GM20431 (cell line): ENCODE results near the gene WNK2.

Experiments
- in situ Hi-C: fragments of 300-500 bp; cut with MseI, MboI; formaldehyde crosslinking; loops from one replicate; pipeline ENCODE4 v1.15.0; 2020; ENCODE audit warnings: low sequenced_read_pairs; ENCODE audit not compliant: unreplicated experiment

WNK2 gene

GRCh38 chr9:93287189-93287552 lies 103.2 kb downstream of the WNK2 start:
- in situ Hi-C loops = no loop called here

- in situ Hi-C loops = no loop called here
Observed at GRCh38 chr9:93287593-93287992, 103.7 kb downstream of the WNK2 start.

- in situ Hi-C loops = no loop called here
Observed at GRCh38 chr9:93288341-93288740, 104.4 kb downstream of the WNK2 start.

- in situ Hi-C loops = no loop called here
Observed at GRCh38 chr9:93288891-93289883, 105.2 kb downstream of the WNK2 start.

- in situ Hi-C loops = no loop called here
Observed at GRCh38 chr9:93290495-93291434, 106.8 kb downstream of the WNK2 start.

GRCh38 chr9:93291536-93292287 lies 107.8 kb downstream of the WNK2 start:
- in situ Hi-C loops = no loop called here

- in situ Hi-C loops = no loop called here
Observed at GRCh38 chr9:93292288-93292615, 108.3 kb downstream of the WNK2 start.

- in situ Hi-C loops = no loop called here
Observed at GRCh38 chr9:93292664-93293328, 108.9 kb downstream of the WNK2 start.

- in situ Hi-C loops = no loop called here
Observed at GRCh38 chr9:93294011-93294410, 110.1 kb downstream of the WNK2 start.

- in situ Hi-C loops = no loop called here
Observed at GRCh38 chr9:93295031-93295430, 111.1 kb downstream of the WNK2 start.

- in situ Hi-C loops = no loop called here
Observed at GRCh38 chr9:93295456-93296076, 111.6 kb downstream of the WNK2 start.

- in situ Hi-C loops = no loop called here
Observed at GRCh38 chr9:93296889-93297480, 113.0 kb downstream of the WNK2 start.

- in situ Hi-C loops = no loop called here
Observed at GRCh38 chr9:93297659-93298497, 113.9 kb downstream of the WNK2 start.

GRCh38 chr9:93298498-93299417 lies 114.8 kb downstream of the WNK2 start:
- in situ Hi-C loops = no loop called here

GRCh38 chr9:93299418-93300174 lies 115.7 kb downstream of the WNK2 start:
- in situ Hi-C loops = loop anchor here (10.0 kb wide), 1 partner anchor 135 kb away; no protein-coding TSS in a partner anchor

GRCh38 chr9:93300175-93300572 lies 116.2 kb downstream of the WNK2 start:
- in situ Hi-C loops = loop anchor here (10.0 kb wide), 1 partner anchor 135 kb away; no protein-coding TSS in a partner anchor
